Panc1 (cell line): ENCODE measurements around the gene CARMIL1.

Experiments used
- CTCF ChIP-seq: fragments of 450-650 bp; IDR thresholded peaks from 2 replicates; pipeline ENCODE4 v1.5.1; 2017; ENCODE audit warnings: mild to moderate bottlenecking
- POLR2AphosphoS5 ChIP-seq: IDR thresholded peaks from 2 replicates; pipeline ENCODE4 v1.6.1; 2012; ENCODE audit warnings: mild to moderate bottlenecking, low read depth, low read length, moderate library complexity
- REST ChIP-seq, 2 experiments: IDR thresholded peaks; 2 replicates each; pipeline ENCODE4 v1.6.1; 2011 to 2012; ENCODE audit warnings: low read depth in 2 of 2, control low read depth in 1 of 2, low read length in 1 of 2, mild to moderate bottlenecking in 1 of 2, moderate library complexity in 1 of 2; ENCODE audit not compliant: insufficient read depth in 1 of 2
- SIN3A ChIP-seq: IDR thresholded peaks from 2 replicates; pipeline ENCODE4 v1.6.1; 2012; ENCODE audit warnings: low read depth, mild to moderate bottlenecking, low read length, moderate library complexity, borderline replicate concordance; ENCODE audit not compliant: insufficient read depth
- TCF7L2 ChIP-seq: IDR thresholded peaks from 2 replicates; pipeline ENCODE4 v1.6.1; 2011; ENCODE audit warnings: mild to moderate bottlenecking, low read depth, low read length, inconsistent platforms

- TF ChIP-seq REST (IDR thresholded peaks at IDR 0.05; ENCODE audit: insufficient read depth in 1 of 2, low read depth in 2 of 2, low read length in 1 of 2) (no peak), CTCF (no peak), SIN3A (no peak), POLR2AphosphoS5 (no peak), TCF7L2 (no peak)
These were observed 279.1 kb downstream of the CARMIL1 start for GRCh38 chr6:25558155-25558817.
